DND-41 (cell line): ENCODE results near the gene ATXN8OS.

Experiments used
- ATAC-seq: fragments of 200-7000 bp; cut with Tn5 transposase; 3 replicates; pipeline ENCODE4 v1.9.1; 2021; ENCODE audit warnings: low read depth; ENCODE audit not compliant: insufficient read depth
- DNase-seq: peaks from one replicate; pipeline ENCODE4 v3.0.0-alpha.2; 2020
- H2AFZ ChIP-seq: 2 replicates; pipeline ENCODE4 v1.6.0; 2012; ENCODE audit warnings: low read depth, low read length
- H3K27ac ChIP-seq: 2 replicates; pipeline ENCODE4 v1.5.1; 2012; ENCODE audit warnings: low read length, inconsistent platforms
- H3K27me3 ChIP-seq: fragments of 200-600 bp; sonication (generic); 2 replicates; pipeline ENCODE4 v1.6.0; 2012; ENCODE audit warnings: low read length, mild to moderate bottlenecking, inconsistent platforms; ENCODE audit not compliant: insufficient read depth, poor library complexity
- H3K36me3 ChIP-seq: 2 replicates; pipeline ENCODE4 v1.5.1; 2012; ENCODE audit warnings: low read length, inconsistent platforms; ENCODE audit not compliant: insufficient read depth
- H3K4me1 ChIP-seq: 2 replicates; pipeline ENCODE4 v1.5.1; 2012; ENCODE audit warnings: mild to moderate bottlenecking, low read length; ENCODE audit not compliant: insufficient read depth
- H3K4me2 ChIP-seq: 2 replicates; pipeline ENCODE4 v1.6.0; 2012; ENCODE audit warnings: mild to moderate bottlenecking, moderate library complexity, low read length, inconsistent platforms; ENCODE audit not compliant: insufficient read depth
- H3K4me3 ChIP-seq, 2 experiments: fragments of 200-600 bp in 1 of 2; shearing (Covaris generic) in 1 of 2; 2 replicates each; pipeline ENCODE4 v1.5.1; 2012 to 2016; ENCODE audit warnings: inconsistent platforms in 2 of 2, low read length in 2 of 2, mild to moderate bottlenecking in 2 of 2, low read depth in 1 of 2, moderate library complexity in 1 of 2
- H3K79me2 ChIP-seq: 2 replicates; pipeline ENCODE4 v1.6.0; 2012; ENCODE audit warnings: low read length, inconsistent platforms; ENCODE audit not compliant: insufficient read depth
- H3K9ac ChIP-seq: 2 replicates; pipeline ENCODE4 v1.6.0; 2012; ENCODE audit warnings: low read depth, mild to moderate bottlenecking, inconsistent platforms, low read length, moderate library complexity
- H3K9me3 ChIP-seq: 2 replicates; pipeline ENCODE4 v1.5.1; 2012; ENCODE audit warnings: low read length, moderate library complexity, mild to moderate bottlenecking, inconsistent platforms; ENCODE audit not compliant: insufficient read depth, severe bottlenecking
- H4K20me1 ChIP-seq: 2 replicates; pipeline ENCODE4 v1.6.0; 2012; ENCODE audit warnings: low read length; ENCODE audit not compliant: insufficient read depth
- CTCF ChIP-seq: IDR thresholded peaks from 2 replicates; pipeline ENCODE4 v1.5.1; 2012; ENCODE audit warnings: borderline replicate concordance, low read length, moderate library complexity, mild to moderate bottlenecking; ENCODE audit not compliant: poor library complexity, severe bottlenecking; ENCODE audit errors: extremely low read depth
- EZH2 ChIP-seq: IDR thresholded peaks from 3 replicates; pipeline ENCODE4 v1.6.1; 2012; ENCODE audit warnings: borderline replicate concordance, low read depth, mild to moderate bottlenecking, moderate library complexity, low read length, inconsistent platforms; ENCODE audit not compliant: severe bottlenecking

The ATXN8OS gene

GRCh38 chr13:70108356-70109105 is 905 bp downstream of the ATXN8OS start, which contains the start of gene KLHL1:
KLHL1 (minus strand) TSS chr13:70108452; CDS start chr13:70107699, 753 bp downstream.
- H3K4me2 ChIP-seq: no peak within 1 kb of the TSS
- no peak within 1 kb of the TSS for H3K4me3 ChIP-seq

GRCh38 chr13:70117338-70117905 is 9.8 kb downstream of the ATXN8OS start:
- H3K27me3 ChIP-seq: no peaks in the 10 kb centered on the region
- DNase-seq (no peak), ATAC-seq (no peak)
- H3K9ac ChIP-seq: no peak overlapping the region
- H3K4me3 ChIP-seq: no peak overlapping the region
- no peak for TF ChIP-seq CTCF
- H3K4me2 ChIP-seq: no peak overlapping the region
- no peaks in the 10 kb centered on the region for H3K79me2 ChIP-seq
- no peaks in the 10 kb centered on the region for H4K20me1 ChIP-seq
- no peaks in the 10 kb centered on the region for H3K9me3 ChIP-seq
- no peak overlapping the region for H3K27ac ChIP-seq
- H3K36me3 ChIP-seq: no peaks in the 10 kb centered on the region
- no peaks in the 10 kb centered on the region for H3K4me1 ChIP-seq
- no peak overlapping the region for H2AFZ ChIP-seq

More at GRCh38 chr13:70108356-70109105, 905 bp downstream of the ATXN8OS start, which contains the start of gene KLHL1:
- Histone ChIP-seq H4K20me1 (no peaks in the 10 kb centered on the region), H3K36me3 (no peaks in the 10 kb centered on the region), H3K9me3 (no peaks in the 10 kb centered on the region), H3K27me3 (no peaks in the 10 kb centered on the region), H3K79me2 (no peaks in the 10 kb centered on the region), H3K27ac (no peak within 1 kb of the TSS), H3K9ac (no peak within 1 kb of the TSS), H2AFZ (no peak within 1 kb of the TSS), H3K4me1 (no peaks in the 10 kb centered on the region)
- DNase-seq (no peak), ATAC-seq (no peak)
- TF ChIP-seq EZH2: no peak
- no peak for TF ChIP-seq CTCF

- no peak overlapping the region for H3K4me3 ChIP-seq
- H3K79me2 ChIP-seq: no peaks in the 10 kb centered on the region
- H2AFZ ChIP-seq: no peak overlapping the region
- no peaks in the 10 kb centered on the region for H3K4me1 ChIP-seq
- H3K36me3 ChIP-seq: no peaks in the 10 kb centered on the region
- no peak overlapping the region for H3K27ac ChIP-seq
- no peaks in the 10 kb centered on the region for H4K20me1 ChIP-seq
- H3K9me3 ChIP-seq: no peaks in the 10 kb centered on the region
- H3K9ac ChIP-seq: no peak overlapping the region
- DNase-seq (no peak), ATAC-seq (no peak)
- no peak for TF ChIP-seq EZH2
- TF ChIP-seq CTCF: no peak
- no peak overlapping the region for H3K4me2 ChIP-seq
- no peaks in the 10 kb centered on the region for H3K27me3 ChIP-seq
Observed at GRCh38 chr13:70125693-70126092, 18.1 kb downstream of the ATXN8OS start.
